Measurements from ENCODE around the gene NDUFC1.
A peak's percentile ranks its signal among the peaks of the same experiment; 100 is the strongest.
"Not testable (repeated sequence)": the region's sequence is repeated elsewhere in the genome, so short reads cannot be mapped to it uniquely, and the experiment has no call there.

NDUFC1 gene

DNA sequence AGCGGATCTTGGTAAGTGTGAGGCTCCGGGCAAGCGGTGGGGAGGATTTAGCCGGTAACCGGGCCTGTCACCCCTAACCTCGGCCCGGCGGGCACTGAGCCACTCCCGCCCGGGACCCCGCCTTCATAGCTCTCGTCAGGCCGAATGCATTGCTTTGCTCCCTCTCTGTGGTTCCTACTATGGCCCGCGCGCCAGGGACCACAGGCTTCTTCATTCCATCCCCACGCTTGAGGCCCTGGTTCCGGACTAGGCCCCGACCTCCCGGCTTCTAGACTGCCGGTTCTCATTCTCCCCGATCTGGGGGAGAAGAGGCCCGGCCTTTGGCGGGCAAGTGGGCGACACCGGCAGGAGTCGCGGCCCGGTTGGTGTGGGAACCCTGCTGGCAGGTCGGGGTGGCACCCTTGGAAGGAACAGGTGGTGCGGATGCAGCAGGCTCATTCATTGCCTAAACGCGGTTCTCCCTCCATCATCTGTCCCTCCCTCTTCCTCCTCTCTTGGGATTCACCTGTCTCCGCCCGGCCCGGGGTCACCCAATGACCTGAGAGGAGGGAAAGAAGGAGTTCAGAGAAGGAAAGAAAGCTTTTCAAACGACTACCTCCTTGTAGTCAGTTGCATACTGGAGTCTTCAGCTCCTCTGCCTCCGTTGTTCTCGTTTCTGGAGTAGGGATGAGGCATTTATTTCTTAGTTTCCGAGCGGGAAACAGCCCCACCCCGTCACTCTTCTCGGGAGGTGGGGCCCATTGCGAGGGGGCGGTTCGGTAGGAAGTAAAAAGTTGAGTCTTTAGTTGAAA is at the start of gene NDUFC1:
Gene NDUFC1, minus strand, starts transcription at position 657 of the 791 bp plus-strand sequence. CDS start 6,679 bp downstream, outside the sequence.
- Histone ChIP-seq H3K4me1 (ENCODE audit: control insufficient read depth, insufficient read depth, low read length, unreplicated experiment) (peaks cover 9% of the 10 kb centered on the region), H3K79me2 (ENCODE audit: control insufficient read depth, insufficient read depth, low read length, unreplicated experiment) (peaks cover 68% of the 10 kb centered on the region), H3K27ac (ENCODE audit: low read depth, low read length) (peak within 1 kb of the TSS; percentile 84), H2AFZ (ENCODE audit: low read length, unreplicated experiment) (peak within 1 kb of the TSS; percentile 96), H3K36me3 (ENCODE audit: insufficient read depth, low read length) (peaks cover 11% of the 10 kb centered on the region; the same call in 1 of the 2 replicates), H3K4me3 (ENCODE audit: low read depth, low read length) (peak within 1 kb of the TSS; percentile 84), H3K27me3 (ENCODE audit: insufficient read depth, low read length) (no peaks in the 10 kb centered on the region)

GRCh38 chr4:139337612-139338011 is 35.3 kb upstream of the NDUFC1 start:
- H3K27ac ChIP-seq (ENCODE audit: low read depth, low read length), result no peak overlapping the region
- H3K27me3 ChIP-seq (ENCODE audit: insufficient read depth, low read length), result no peaks in the 10 kb centered on the region
- H3K36me3 ChIP-seq (ENCODE audit: insufficient read depth, low read length), result peaks cover 11% of the 10 kb centered on the region; the same call in 1 of the 2 replicates
- no peak overlapping the region for H2AFZ ChIP-seq (ENCODE audit: low read length, unreplicated experiment)
- H3K4me1 ChIP-seq (ENCODE audit: control insufficient read depth, insufficient read depth, low read length, unreplicated experiment), result no peaks in the 10 kb centered on the region
- no peak overlapping the region for H3K4me3 ChIP-seq (ENCODE audit: low read depth, low read length)
- peaks cover 48% of the 10 kb centered on the region for H3K79me2 ChIP-seq (ENCODE audit: control insufficient read depth, insufficient read depth, low read length, unreplicated experiment)

DNA sequence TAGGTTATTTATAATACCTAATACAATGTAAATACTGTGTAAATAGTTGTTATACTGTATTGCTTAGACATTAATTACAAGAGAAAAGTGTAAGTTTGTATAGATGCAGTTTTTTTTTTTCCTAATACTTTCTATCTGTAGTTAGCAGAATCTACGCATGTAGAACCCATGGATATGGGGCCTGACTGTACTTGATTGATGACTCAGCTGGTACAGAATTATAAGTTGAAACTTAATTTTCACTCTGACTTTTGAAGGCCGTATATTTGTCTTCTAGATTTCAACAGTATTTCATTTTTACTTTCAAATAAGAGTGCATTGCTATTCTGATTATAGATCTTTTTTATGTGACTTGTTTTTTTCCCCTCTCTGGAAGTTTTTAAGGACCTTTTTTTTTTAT is 30.8 kb upstream of the NDUFC1 start:
- Histone ChIP-seq H3K27me3 (ENCODE audit: insufficient read depth, low read length) (no peaks in the 10 kb centered on the region), H3K4me3 (ENCODE audit: low read depth, low read length) (no peak overlapping the region), H3K36me3 (ENCODE audit: insufficient read depth, low read length) (peaks cover 8% of the 10 kb centered on the region; the same call in 1 of the 2 replicates), H3K4me1 (ENCODE audit: control insufficient read depth, insufficient read depth, low read length, unreplicated experiment) (peaks cover 11% of the 10 kb centered on the region), H3K27ac (ENCODE audit: low read depth, low read length) (no peak overlapping the region), H2AFZ (ENCODE audit: low read length, unreplicated experiment) (no peak overlapping the region), H3K79me2 (ENCODE audit: control insufficient read depth, insufficient read depth, low read length, unreplicated experiment) (peaks cover 68% of the 10 kb centered on the region)

DNA sequence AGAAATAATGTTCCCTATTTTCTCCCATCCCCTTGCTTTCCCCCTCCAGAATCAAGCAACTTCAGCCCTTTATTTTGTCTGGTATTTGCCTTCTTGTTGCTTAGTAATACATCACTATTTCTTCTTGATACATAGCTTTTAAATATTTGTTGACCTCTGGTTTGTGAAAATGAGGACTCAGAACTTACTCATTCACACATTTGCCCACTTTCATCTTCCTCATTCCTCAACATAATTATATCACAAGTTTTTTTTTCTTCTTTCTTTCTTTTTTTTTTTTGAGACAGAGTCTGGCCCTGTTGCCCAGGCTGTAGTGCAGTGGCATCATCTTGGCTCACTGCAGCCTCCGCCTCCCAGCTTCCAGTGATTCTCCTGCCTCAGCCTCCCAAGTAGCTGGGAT is 28.9 kb upstream of the NDUFC1 start:
- Histone ChIP-seq H3K27ac (ENCODE audit: low read depth, low read length) (no peak overlapping the region; the same call in 1 of the 2 replicates), H2AFZ (ENCODE audit: low read length, unreplicated experiment) (no peak overlapping the region), H3K79me2 (ENCODE audit: control insufficient read depth, insufficient read depth, low read length, unreplicated experiment) (peaks cover 69% of the 10 kb centered on the region), H3K4me1 (ENCODE audit: control insufficient read depth, insufficient read depth, low read length, unreplicated experiment) (peaks cover 11% of the 10 kb centered on the region), H3K36me3 (ENCODE audit: insufficient read depth, low read length) (peaks cover 5% of the 10 kb centered on the region; the same call in 1 of the 2 replicates), H3K4me3 (ENCODE audit: low read depth, low read length) (no peak overlapping the region), H3K27me3 (ENCODE audit: insufficient read depth, low read length) (no peaks in the 10 kb centered on the region)

DNA sequence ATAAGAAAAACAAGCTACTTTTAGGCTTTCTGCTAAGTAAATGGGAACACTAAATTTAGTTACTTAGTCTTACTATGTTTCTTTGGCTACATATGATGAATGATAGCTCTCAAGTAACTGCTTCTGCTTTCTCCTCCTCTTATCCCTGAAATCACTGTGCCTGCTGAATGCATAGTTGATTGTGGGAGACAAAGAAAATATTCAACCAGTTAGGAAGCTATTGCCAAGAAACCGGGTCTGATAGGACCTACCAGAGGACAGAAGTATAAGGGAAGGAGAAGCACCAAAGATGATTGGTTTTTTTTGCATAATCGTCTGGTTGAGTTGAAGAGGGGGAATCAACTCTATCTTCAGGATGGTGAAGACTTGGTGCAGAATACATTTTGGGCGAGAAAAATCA is 28.0 kb upstream of the NDUFC1 start:
- Histone ChIP-seq H2AFZ (ENCODE audit: low read length, unreplicated experiment) (no peak overlapping the region), H3K4me3 (ENCODE audit: low read depth, low read length) (no peak overlapping the region), H3K36me3 (ENCODE audit: insufficient read depth, low read length) (peaks cover 5% of the 10 kb centered on the region; the same call in 1 of the 2 replicates), H3K79me2 (ENCODE audit: control insufficient read depth, insufficient read depth, low read length, unreplicated experiment) (peaks cover 78% of the 10 kb centered on the region), H3K27me3 (ENCODE audit: insufficient read depth, low read length) (no peaks in the 10 kb centered on the region), H3K27ac (ENCODE audit: low read depth, low read length) (no peak overlapping the region; the same call in 1 of the 2 replicates), H3K4me1 (ENCODE audit: control insufficient read depth, insufficient read depth, low read length, unreplicated experiment) (peaks cover 11% of the 10 kb centered on the region)

DNA sequence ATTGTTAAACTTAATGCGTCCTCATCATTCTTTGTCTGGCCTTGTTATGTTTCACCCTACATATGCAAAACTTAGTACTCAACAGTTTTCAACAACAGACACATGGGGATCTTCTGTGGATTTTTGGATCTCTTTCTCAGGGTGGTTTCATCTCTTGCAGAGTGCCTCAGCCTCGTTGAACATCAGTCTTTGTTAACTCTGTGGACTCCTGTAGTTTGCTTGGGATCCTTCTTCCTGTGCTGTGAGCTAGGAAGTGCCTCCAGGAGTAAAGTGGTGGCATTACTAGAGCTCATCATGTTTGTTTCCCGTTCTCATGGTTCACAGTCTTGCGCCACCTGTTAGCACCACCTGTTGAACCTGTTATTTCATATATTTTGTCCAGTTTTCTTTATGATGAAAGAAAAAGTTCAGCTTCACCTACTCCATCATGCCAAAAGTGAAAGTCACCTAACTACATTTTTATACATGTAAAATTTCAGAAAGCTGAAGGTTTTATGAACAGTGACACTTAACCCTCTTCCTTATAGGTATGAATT is 27.5 kb upstream of the NDUFC1 start:
- H3K27me3 ChIP-seq (ENCODE audit: insufficient read depth, low read length), result no peaks in the 10 kb centered on the region
- no peak overlapping the region for H3K4me3 ChIP-seq (ENCODE audit: low read depth, low read length)
- H2AFZ ChIP-seq (ENCODE audit: low read length, unreplicated experiment), result no peak overlapping the region

DNA sequence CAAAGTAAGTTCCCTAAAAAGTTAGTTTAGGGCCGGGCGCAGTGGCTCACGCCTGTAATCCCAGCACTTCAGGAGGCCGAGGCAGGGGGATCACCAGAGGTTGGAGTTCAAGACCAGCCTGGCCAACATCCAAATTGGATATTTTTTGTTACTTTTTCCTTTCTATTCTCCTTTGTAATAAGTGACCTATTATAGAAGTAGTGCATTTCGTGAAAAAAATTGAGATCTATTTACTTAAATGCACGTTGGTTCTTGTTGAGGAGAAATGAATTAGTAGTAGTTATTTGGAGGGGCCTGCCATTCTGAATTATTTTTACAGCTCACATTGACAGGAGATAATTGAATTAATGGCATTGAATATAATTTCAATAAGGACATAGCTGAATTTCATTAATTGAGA is 22.3 kb upstream of the NDUFC1 start:
- H3K27me3 ChIP-seq (ENCODE audit: insufficient read depth, low read length), result no peaks in the 10 kb centered on the region
- H3K36me3 ChIP-seq (ENCODE audit: insufficient read depth, low read length), result peaks cover 3% of the 10 kb centered on the region; the same call in 1 of the 2 replicates
- peaks cover 8% of the 10 kb centered on the region for H3K4me1 ChIP-seq (ENCODE audit: control insufficient read depth, insufficient read depth, low read length, unreplicated experiment)
- H2AFZ ChIP-seq (ENCODE audit: low read length, unreplicated experiment), result no peak overlapping the region
- H3K4me3 ChIP-seq (ENCODE audit: low read depth, low read length), result no peak overlapping the region
- no peak overlapping the region for H3K27ac ChIP-seq (ENCODE audit: low read depth, low read length)
- peaks cover 82% of the 10 kb centered on the region for H3K79me2 ChIP-seq (ENCODE audit: control insufficient read depth, insufficient read depth, low read length, unreplicated experiment)

More for the DNA sequence above, 27.5 kb upstream of the NDUFC1 start:
- peaks cover 81% of the 10 kb centered on the region for H3K79me2 ChIP-seq (ENCODE audit: control insufficient read depth, insufficient read depth, low read length, unreplicated experiment)
- H3K36me3 ChIP-seq (ENCODE audit: insufficient read depth, low read length), result peaks cover 5% of the 10 kb centered on the region; the same call in 1 of the 2 replicates
- no peak overlapping the region for H3K27ac ChIP-seq (ENCODE audit: low read depth, low read length)
- H3K4me1 ChIP-seq (ENCODE audit: control insufficient read depth, insufficient read depth, low read length, unreplicated experiment), result peaks cover 11% of the 10 kb centered on the region

DNA sequence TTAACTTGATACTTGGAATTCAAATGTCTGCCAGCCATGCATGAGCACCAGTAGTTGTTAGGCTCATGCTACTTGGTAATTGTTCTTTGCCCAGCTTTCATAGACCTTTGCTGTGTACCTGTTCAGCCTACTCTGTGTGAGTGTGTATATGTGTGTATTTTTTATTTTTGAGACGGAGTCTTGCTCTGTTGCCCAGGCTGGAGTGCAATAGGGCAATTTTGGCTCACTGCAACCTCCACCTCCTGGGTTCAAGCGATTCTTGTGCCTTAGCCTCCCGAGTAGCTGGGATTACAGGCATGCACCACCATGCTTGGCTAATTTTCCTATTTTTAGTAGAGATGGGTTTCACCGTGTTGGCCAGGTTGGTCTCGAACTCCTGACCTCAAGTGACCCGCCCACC is 20.3 kb upstream of the NDUFC1 start:
- H3K79me2 ChIP-seq (ENCODE audit: control insufficient read depth, insufficient read depth, low read length, unreplicated experiment), result peaks cover 92% of the 10 kb centered on the region
- not testable (repeated sequence) for H3K4me1 ChIP-seq (ENCODE audit: control insufficient read depth, insufficient read depth, low read length, unreplicated experiment); H2AFZ ChIP-seq (ENCODE audit: low read length, unreplicated experiment); H3K36me3 ChIP-seq (ENCODE audit: insufficient read depth, low read length); H3K4me3 ChIP-seq (ENCODE audit: low read depth, low read length); H3K27me3 ChIP-seq (ENCODE audit: insufficient read depth, low read length); H3K27ac ChIP-seq (ENCODE audit: low read depth, low read length)

DNA sequence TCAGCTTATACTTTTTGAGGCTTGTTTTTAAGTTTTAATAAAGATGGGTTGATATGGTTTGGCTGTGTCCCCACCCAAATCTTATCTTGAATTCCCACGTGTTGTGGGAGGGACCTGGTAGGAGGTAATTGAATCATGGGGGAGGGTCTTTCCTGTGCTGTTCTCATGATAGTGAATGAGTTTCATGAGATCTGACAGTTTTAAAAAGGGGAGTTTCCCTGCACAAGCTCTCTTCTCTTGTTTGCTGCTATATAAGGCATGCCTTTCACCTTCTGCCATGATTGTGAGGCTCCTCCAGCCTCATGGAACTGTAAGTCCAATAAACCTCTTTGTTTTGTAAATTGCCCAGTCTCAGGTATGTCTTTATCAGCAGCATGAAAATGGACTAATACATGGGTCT is 19.8 kb upstream of the NDUFC1 start:
- H3K4me1 ChIP-seq (ENCODE audit: control insufficient read depth, insufficient read depth, low read length, unreplicated experiment); H3K36me3 ChIP-seq (ENCODE audit: insufficient read depth, low read length); H2AFZ ChIP-seq (ENCODE audit: low read length, unreplicated experiment); H3K27ac ChIP-seq (ENCODE audit: low read depth, low read length); H3K27me3 ChIP-seq (ENCODE audit: insufficient read depth, low read length); H3K4me3 ChIP-seq (ENCODE audit: low read depth, low read length): not testable (repeated sequence)
- peaks cover 93% of the 10 kb centered on the region for H3K79me2 ChIP-seq (ENCODE audit: control insufficient read depth, insufficient read depth, low read length, unreplicated experiment)

- Histone ChIP-seq H2AFZ (ENCODE audit: low read length, unreplicated experiment) (no peak overlapping the region), H3K27me3 (ENCODE audit: insufficient read depth, low read length) (no peaks in the 10 kb centered on the region), H3K79me2 (ENCODE audit: control insufficient read depth, insufficient read depth, low read length, unreplicated experiment) (peaks cover 92% of the 10 kb centered on the region), H3K4me3 (ENCODE audit: low read depth, low read length) (no peak overlapping the region), H3K4me1 (ENCODE audit: control insufficient read depth, insufficient read depth, low read length, unreplicated experiment) (peaks cover 10% of the 10 kb centered on the region), H3K36me3 (ENCODE audit: insufficient read depth, low read length) (peaks cover 3% of the 10 kb centered on the region), H3K27ac (ENCODE audit: low read depth, low read length) (no peak overlapping the region)
These were observed 17.3 kb upstream of the NDUFC1 start for GRCh38 chr4:139319571-139319970.

- Histone ChIP-seq H3K4me3 (ENCODE audit: low read depth, low read length) (no peak overlapping the region), H3K79me2 (ENCODE audit: control insufficient read depth, insufficient read depth, low read length, unreplicated experiment) (peaks cover 94% of the 10 kb centered on the region), H3K36me3 (ENCODE audit: insufficient read depth, low read length) (peaks cover 3% of the 10 kb centered on the region), H3K27ac (ENCODE audit: low read depth, low read length) (no peak overlapping the region), H2AFZ (ENCODE audit: low read length, unreplicated experiment) (no peak overlapping the region), H3K27me3 (ENCODE audit: insufficient read depth, low read length) (no peaks in the 10 kb centered on the region), H3K4me1 (ENCODE audit: control insufficient read depth, insufficient read depth, low read length, unreplicated experiment) (peaks cover 6% of the 10 kb centered on the region)
These were observed 15.4 kb upstream of the NDUFC1 start for GRCh38 chr4:139317635-139318034.

All from ACC112 (cell line).